RKO (cell line): ENCODE results near the gene PLCB3.

Experiments used
- DNase-seq: peaks from one replicate; pipeline ENCODE4 v3.0.0-alpha.2; 2016; ENCODE audit warnings: low spot score

Gene PLCB3

GRCh38 chr11:64287676-64288352 lies 36.5 kb downstream of the PLCB3 start:
- DNase-seq = no peak

GRCh38 chr11:64288353-64288750 lies 37.0 kb downstream of the PLCB3 start:
- DNase-seq = no peak

- no peak for DNase-seq
Observed at GRCh38 chr11:64289002-64289564, 37.8 kb downstream of the PLCB3 start.

GRCh38 chr11:64290352-64291261 lies 39.3 kb downstream of the PLCB3 start:
- DNase-seq = no peak

DNA sequence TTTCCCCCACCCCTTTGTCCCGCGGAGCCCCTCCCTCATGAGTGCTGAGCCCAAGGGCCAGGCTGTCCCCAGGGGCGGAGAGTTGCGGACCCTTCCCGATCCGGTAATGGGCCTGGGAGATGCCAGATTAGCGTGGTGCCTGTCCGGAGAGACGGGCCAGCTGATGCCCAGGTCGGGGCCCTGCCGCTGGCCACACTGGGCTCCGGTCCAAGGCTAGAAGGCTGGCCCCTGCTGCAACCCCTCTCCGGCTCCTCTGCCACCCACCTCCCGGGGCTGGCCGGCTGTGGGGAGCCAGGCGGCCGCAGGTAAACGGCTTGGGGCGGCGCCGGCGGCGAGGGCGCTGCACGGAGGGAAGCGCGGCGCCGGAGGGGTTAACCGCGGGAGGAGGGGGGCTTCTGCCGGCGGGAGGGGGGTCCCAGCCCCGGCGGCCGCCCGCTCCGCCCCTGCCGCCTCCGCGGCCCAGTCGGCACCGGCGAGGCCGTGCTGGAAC lies 40.0 kb downstream of the PLCB3 start, which contains the start of gene KCNK4:
Gene KCNK4, plus strand, starts transcription at position 41 of the 490 bp plus-strand sequence. CDS start 1,717 bp downstream, outside the sequence.
- DNase-seq = no peak

- no peak for DNase-seq
Observed at GRCh38 chr11:64291752-64292459, 40.6 kb downstream of the PLCB3 start.

- no peak for DNase-seq
Observed at GRCh38 chr11:64292460-64293254, 41.3 kb downstream of the PLCB3 start.

DNA sequence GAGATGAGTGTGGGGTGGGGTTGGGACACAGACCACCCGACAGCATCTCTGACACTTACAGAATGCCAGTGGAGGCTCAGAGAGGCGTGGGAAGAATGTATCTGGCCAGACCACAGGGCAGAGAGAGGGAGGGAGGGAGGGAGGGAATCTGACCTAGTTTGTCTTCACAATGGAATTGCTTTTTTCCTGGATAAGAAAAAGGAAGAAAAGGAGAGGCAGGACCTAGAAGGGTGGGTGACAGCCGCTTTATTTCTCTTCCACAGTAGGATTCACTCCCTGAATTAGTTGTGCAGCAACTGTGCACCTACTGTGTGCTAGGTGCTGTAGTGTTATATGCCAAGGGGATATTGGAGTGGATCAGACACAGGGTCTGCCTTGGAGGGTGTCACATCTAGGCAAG lies 43.4 kb downstream of the PLCB3 start:
- DNase-seq = no peak

GRCh38 chr11:64295760-64296159 lies 44.4 kb downstream of the PLCB3 start:
- no peak for DNase-seq

DNA sequence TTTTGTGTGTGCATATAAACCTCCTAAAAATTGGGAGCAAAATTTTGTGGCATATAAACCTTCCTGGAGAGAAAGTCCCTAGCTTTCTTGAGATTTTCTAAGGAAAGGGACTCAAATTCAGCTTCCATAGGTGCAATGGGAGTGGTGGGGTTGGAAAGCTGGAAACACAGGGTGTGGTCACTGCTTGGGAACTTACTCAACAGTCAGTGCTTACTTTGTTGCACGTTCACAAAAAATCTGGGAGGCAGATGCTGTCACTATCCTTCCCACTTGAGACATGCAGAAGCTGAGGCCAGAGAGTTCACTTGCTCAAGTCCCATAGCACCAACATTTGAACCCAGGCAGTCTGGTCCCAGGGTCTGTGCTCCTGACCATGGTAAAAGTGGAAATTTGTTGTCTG lies 44.9 kb downstream of the PLCB3 start:
- DNase-seq = no peak

- no peak for DNase-seq
Observed at GRCh38 chr11:64296830-64297698, 45.7 kb downstream of the PLCB3 start.

GRCh38 chr11:64297699-64298358 lies 46.5 kb downstream of the PLCB3 start:
- DNase-seq = no peak

DNA sequence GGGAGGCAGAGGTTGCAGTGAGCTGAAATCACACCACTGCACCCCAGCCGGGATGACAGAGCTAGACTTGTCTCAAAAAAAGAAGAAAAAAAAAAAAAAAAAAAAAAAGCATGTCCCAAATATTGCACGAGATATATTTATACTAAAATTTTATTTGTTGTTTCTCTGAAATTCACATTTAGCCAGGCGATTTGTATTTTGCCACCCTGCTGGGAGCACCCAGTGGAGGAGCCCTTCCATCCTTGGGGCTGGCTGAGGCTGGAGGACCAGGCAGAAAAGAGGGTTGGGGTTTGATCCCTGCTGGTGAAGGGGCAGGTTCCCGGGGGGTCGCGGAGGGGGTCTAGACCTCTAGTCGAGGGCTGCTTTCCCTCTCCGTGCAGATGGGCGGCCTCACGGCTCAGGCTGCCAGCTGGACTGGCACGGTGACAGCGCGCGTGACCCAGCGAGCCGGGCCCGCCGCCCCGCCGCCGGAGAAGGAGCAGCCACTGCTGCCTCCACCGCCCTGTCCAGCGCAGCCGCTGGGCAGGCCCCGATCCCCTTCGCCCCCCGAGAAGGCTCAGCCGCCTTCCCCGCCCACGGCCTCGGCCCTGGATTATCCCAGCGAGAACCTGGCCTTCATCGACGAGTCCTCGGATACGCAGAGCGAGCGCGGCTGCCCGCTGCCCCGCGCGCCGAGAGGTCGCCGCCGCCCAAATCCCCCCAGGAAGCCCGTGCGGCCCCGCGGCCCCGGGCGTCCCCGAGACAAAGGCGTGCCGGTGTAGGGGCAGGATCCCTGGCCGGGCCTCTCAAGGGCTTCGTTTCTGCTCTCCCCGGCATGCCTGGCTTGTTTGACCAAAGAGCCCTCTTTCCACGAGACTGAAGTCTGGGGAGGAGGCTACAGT lies 47.9 kb downstream of the PLCB3 start:
- DNase-seq = no peak

DNA sequence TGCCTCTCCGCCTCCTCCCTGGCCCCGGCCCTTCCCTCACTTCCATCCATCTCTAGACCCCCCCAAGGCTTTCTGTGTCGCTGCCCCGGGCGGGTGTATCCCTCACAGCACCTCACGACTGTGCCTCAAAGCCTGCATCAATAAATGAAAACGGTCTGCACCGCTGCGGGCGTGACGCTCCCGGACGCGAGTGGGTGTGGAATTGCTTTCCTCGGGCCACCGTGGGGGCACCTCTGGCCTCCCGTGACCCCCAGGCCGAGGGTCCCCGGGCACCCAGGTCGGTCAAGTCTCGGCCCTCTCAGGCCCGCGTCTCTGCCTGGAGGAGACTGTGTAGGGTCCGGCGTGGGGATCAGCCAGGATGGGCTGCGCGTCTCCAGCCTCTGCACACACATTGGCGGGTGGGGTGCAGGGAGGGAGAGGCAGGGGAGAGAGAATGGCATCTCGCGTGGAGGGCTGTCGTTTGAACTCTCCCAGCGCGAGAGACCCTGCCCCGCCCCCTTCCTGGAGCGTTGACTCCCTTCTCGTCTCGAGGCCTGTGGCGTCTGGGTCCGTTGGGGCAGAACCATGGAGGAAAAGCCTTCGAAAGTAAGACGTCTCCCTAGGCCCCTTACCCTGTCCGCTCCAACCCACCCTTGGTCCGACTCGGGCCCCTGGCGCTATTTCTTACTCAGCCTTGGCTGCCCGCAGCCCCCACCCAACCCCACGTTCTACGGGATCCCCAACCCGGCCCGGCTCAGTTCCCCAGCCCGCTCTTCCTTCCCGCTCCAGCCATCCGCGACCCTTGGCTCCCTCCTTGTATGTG lies 48.7 kb downstream of the PLCB3 start, which contains the start of gene CATSPERZ:
Gene CATSPERZ, plus strand, starts transcription at position 512 of the 802 bp plus-strand sequence. Its CDS starts 53 bp downstream, at position 565.
- no peak for DNase-seq

DNA sequence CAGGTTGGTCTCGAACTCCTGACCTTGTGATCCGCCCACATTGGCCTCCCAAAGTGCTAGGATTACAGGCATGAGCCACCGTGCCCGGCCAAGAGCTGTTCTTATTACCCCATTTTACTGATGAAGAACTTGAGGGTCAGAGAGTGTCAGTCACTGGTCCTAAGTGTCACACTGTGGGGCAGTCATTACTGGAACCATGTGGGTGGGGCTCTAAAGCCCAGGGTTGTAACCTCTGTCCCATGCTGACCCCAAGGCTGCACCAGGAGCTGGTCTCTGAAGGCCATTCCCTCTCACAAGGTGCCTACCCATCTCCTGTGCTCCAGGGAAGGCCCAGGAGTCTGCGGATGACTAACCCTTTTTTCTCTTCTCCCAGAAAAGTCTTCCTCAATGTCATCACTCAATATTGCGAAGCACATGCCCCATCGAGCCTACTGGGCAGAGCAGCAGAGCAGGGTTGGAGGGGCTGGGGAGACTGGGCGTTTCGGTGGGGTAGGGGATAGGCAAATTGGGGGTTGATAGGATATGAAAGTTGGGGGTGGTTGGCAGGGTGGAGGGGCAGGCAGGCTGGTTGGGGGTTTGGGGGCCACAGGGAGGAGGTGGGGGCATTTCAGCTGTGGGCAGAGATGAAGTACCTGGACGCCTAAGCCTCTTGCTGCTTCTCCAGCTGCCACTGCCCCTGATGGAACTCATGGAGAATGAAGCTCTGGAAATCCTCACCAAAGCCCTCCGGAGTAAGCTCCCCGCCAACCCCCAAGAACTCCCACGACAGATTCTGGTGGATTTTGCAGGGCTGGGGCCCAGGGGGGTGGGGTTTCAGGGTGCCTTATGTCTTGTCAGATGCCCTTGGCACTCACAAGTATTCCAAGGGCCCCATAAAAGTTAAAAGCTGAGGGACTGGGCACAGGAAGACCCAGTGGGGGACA lies 52.0 kb downstream of the PLCB3 start:
- DNase-seq = no peak

GRCh38 chr11:64304032-64304315 lies 52.6 kb downstream of the PLCB3 start:
- DNase-seq = no peak
